ENCODE results near the gene TBXA2R.
A peak's percentile ranks its signal among the peaks of the same experiment; 100 is the strongest.

The TBXA2R gene

GRCh38 chr19:3606690-3607289 is at the start of gene TBXA2R:
Gene TBXA2R, minus strand, starts transcription at chr19:3606875. Its CDS starts 6,241 bp downstream, at chr19:3600634.
- no peak for TF ChIP-seq CTCF (IDR thresholded peaks at IDR 0.05; ENCODE audit: low read depth, low read length)
- H3K4me3 ChIP-seq (ENCODE audit: low read depth, low read length): peak within 1 kb of the TSS; percentile 63
- in situ Hi-C loops (cut with HindIII; ENCODE audit: low sequenced_read_pairs): no loop called here
- peak; percentile 66 for DNase-seq (ENCODE audit: low read depth, low spot score)

GRCh38 chr19:3656073-3656746 is 49.5 kb upstream of the TBXA2R start:
- H3K4me3 ChIP-seq (ENCODE audit: low read depth, low read length): no peak overlapping the region
- in situ Hi-C loops (cut with HindIII; ENCODE audit: low sequenced_read_pairs): no loop called here
- TF ChIP-seq CTCF (IDR thresholded peaks at IDR 0.05; ENCODE audit: low read depth, low read length): no peak
- no peak for DNase-seq (ENCODE audit: low read depth, low spot score)

GRCh38 chr19:3655402-3656072 is 48.9 kb upstream of the TBXA2R start:
- no peak overlapping the region for H3K4me3 ChIP-seq (ENCODE audit: low read depth, low read length)
- in situ Hi-C loops (cut with HindIII; ENCODE audit: low sequenced_read_pairs): no loop called here
- peak; percentile 94 for DNase-seq (ENCODE audit: low read depth, low spot score)
- no peak for TF ChIP-seq CTCF (IDR thresholded peaks at IDR 0.05; ENCODE audit: low read depth, low read length)

GRCh38 chr19:3653865-3654513 is 47.3 kb upstream of the TBXA2R start:
- in situ Hi-C loops (cut with HindIII; ENCODE audit: low sequenced_read_pairs): no loop called here
- peak; percentile 18 for TF ChIP-seq CTCF (IDR thresholded peaks at IDR 0.05; ENCODE audit: low read depth, low read length)
- DNase-seq (ENCODE audit: low read depth, low spot score): no peak
- H3K4me3 ChIP-seq (ENCODE audit: low read depth, low read length): no peak overlapping the region

- in situ Hi-C loops (cut with HindIII; ENCODE audit: low sequenced_read_pairs): no loop called here
- no peak for DNase-seq (ENCODE audit: low read depth, low spot score)
- H3K4me3 ChIP-seq (ENCODE audit: low read depth, low read length): no peak overlapping the region
- TF ChIP-seq CTCF (IDR thresholded peaks at IDR 0.05; ENCODE audit: low read depth, low read length): no peak
These were observed 46.6 kb upstream of the TBXA2R start for GRCh38 chr19:3653081-3653795.

DNA sequence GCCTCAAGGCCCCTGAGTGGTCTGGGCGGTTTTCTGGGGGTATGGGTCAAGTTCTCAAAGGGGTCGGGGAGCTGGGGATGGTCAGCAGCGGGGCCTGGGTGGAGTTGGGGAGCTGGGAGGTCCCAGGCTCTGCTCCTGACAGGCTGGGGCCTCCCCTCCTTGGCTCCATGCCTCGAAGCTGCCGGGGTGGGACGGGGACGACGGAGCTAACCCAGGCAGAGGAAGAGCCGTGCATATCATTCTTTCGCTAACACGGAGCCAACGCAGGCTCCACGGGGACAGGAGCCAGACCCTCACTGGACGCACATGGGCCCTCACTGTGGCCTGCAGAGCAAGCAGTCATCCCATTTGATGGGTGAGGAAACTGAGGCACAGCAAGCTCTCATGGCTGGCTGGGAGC is 45.7 kb upstream of the TBXA2R start:
- DNase-seq (ENCODE audit: low read depth, low spot score): no peak
- TF ChIP-seq CTCF (IDR thresholded peaks at IDR 0.05; ENCODE audit: low read depth, low read length): no peak
- in situ Hi-C loops (cut with HindIII; ENCODE audit: low sequenced_read_pairs): no loop called here
- no peak overlapping the region for H3K4me3 ChIP-seq (ENCODE audit: low read depth, low read length)

Data from astrocyte of the spinal cord (primary cell).